OCI-LY1 (cell line): ENCODE data around the gene HDAC9.

ENCODE experiments used
- H2AFZ ChIP-seq: fragments of 200-600 bp; sonication (generic), shearing (Covaris generic); 2 replicates; pipeline ENCODE4 v1.6.0; 2014; ENCODE audit warnings: antibody characterized with exemption, mild to moderate bottlenecking, low read length
- H3F3A ChIP-seq: fragments of 200-600 bp; sonication (generic), shearing (Covaris generic); 2 replicates; pipeline ENCODE4 v1.6.0; 2014; ENCODE audit warnings: mild to moderate bottlenecking, antibody characterized with exemption, low read length, moderate library complexity; ENCODE audit not compliant: insufficient read depth
- H3K27ac ChIP-seq: fragments of 200-600 bp; sonication (generic); 2 replicates; pipeline ENCODE4 v1.5.1; 2014; ENCODE audit warnings: low read length, mixed run types, mild to moderate bottlenecking, low read depth; ENCODE audit not compliant: poor library complexity, severe bottlenecking
- H3K27me3 ChIP-seq: fragments of 200-600 bp; sonication (generic); 2 replicates; pipeline ENCODE4 v1.6.0; 2014; ENCODE audit warnings: antibody characterized with exemption, mild to moderate bottlenecking, low read length, moderate library complexity; ENCODE audit not compliant: insufficient read depth
- H3K36me3 ChIP-seq: fragments of 200-600 bp; sonication (generic); 2 replicates; pipeline ENCODE4 v1.6.1; 2014; ENCODE audit warnings: mild to moderate bottlenecking, antibody characterized with exemption, low read length, moderate library complexity, mixed read lengths; ENCODE audit not compliant: insufficient read depth
- H3K4me1 ChIP-seq: fragments of 200-600 bp; sonication (generic); 2 replicates; pipeline ENCODE4 v1.5.1; 2014; ENCODE audit warnings: mild to moderate bottlenecking, low read length, moderate library complexity; ENCODE audit not compliant: insufficient read depth, severe bottlenecking
- H3K4me2 ChIP-seq: fragments of 200-600 bp; sonication (generic), shearing (Covaris generic); 2 replicates; pipeline ENCODE4 v1.6.1; 2014; ENCODE audit warnings: low read length
- H3K4me3 ChIP-seq: fragments of 200-600 bp; sonication (generic); 2 replicates; pipeline ENCODE4 v1.5.1; 2014; ENCODE audit warnings: low read length, low read depth, mild to moderate bottlenecking, mixed read lengths; ENCODE audit not compliant: poor library complexity, severe bottlenecking
- H3K79me2 ChIP-seq: fragments of 200-600 bp; shearing (Covaris generic); 2 replicates; pipeline ENCODE4 v1.6.1; 2016; ENCODE audit warnings: mixed run types, low read length, mixed read lengths; ENCODE audit not compliant: insufficient read depth
- H3K9ac ChIP-seq: fragments of 200-600 bp; sonication (generic), shearing (Covaris generic); 2 replicates; pipeline ENCODE4 v1.6.1; 2014; ENCODE audit warnings: mild to moderate bottlenecking, low read length, mixed read lengths
- H3K9me2 ChIP-seq: fragments of 200-600 bp; sonication (generic), shearing (Covaris generic); 2 replicates; pipeline ENCODE4 v1.6.1; 2014; ENCODE audit warnings: low read depth, mild to moderate bottlenecking, low read length, mixed read lengths
- H3K9me3 ChIP-seq: fragments of 200-600 bp; shearing (Covaris generic); 2 replicates; pipeline ENCODE4 v1.6.1; 2014; ENCODE audit warnings: low read length, mixed read lengths
- H4K20me1 ChIP-seq: fragments of 200-600 bp; sonication (generic), shearing (Covaris generic); 2 replicates; pipeline ENCODE4 v1.6.0; 2016; ENCODE audit warnings: mild to moderate bottlenecking, low read length; ENCODE audit not compliant: insufficient read depth
- CTCF ChIP-seq: fragments of 200-600 bp; sonication (generic), shearing (Covaris generic); IDR thresholded peaks from 2 replicates; pipeline ENCODE4 v1.5.1; 2017; ENCODE audit warnings: mild to moderate bottlenecking, antibody characterized with exemption, low read length, moderate library complexity, mixed read lengths
- EZH2 ChIP-seq: fragments of 200-600 bp; sonication (generic), shearing (Covaris generic); IDR thresholded peaks from 2 replicates; pipeline ENCODE4 v1.8.0; 2017; ENCODE audit warnings: borderline replicate concordance, mixed run types, mild to moderate bottlenecking, antibody characterized with exemption, low read length, moderate library complexity, mixed read lengths

Gene HDAC9

GRCh38 chr7:18844735-18845134 is 349.2 kb downstream of the HDAC9 start:
- Histone ChIP-seq H3K27ac (no peak overlapping the region), H2AFZ (no peak overlapping the region), H3F3A (no peaks in the 10 kb centered on the region), H4K20me1 (no peaks in the 10 kb centered on the region), H3K79me2 (no peaks in the 10 kb centered on the region), H3K36me3 (no peaks in the 10 kb centered on the region), H3K4me1 (no peaks in the 10 kb centered on the region), H3K9me3 (no peaks in the 10 kb centered on the region), H3K4me3 (no peak overlapping the region), H3K9me2 (no peaks in the 10 kb centered on the region), H3K27me3 (no peaks in the 10 kb centered on the region), H3K9ac (no peak overlapping the region), H3K4me2 (no peak overlapping the region)
- TF ChIP-seq EZH2 (no peak), CTCF (no peak)

- H3K27me3 ChIP-seq: no peaks in the 10 kb centered on the region
- TF ChIP-seq CTCF: no peak
- TF ChIP-seq EZH2: no peak
These were observed 350.2 kb downstream of the HDAC9 start for GRCh38 chr7:18845700-18846099.

DNA sequence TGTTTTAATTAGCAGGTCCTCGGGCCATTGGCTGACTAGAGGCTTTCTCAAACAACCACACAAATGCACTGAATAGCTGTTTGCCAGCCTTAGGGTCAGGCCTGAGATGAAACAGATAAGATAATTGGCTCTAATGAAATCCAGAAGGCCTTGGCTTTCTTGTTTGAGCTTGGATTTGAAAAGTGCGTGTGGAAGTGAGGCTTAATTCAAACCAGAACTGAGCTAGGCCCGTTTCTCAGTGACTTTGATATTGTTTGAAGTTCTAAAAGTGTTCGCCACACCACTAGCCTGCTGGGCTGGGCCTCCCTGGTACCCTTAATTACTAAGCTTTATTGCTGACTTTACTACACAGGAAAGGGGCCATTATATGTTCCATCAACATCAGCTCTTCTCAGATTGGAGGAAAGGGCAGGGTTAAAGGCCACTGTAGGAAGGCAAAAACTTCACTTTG is 351.2 kb downstream of the HDAC9 start:
- H3K36me3 ChIP-seq: no peaks in the 10 kb centered on the region
- H2AFZ ChIP-seq: no peak overlapping the region
- no peak overlapping the region for H3K4me3 ChIP-seq
- H4K20me1 ChIP-seq: no peaks in the 10 kb centered on the region
- no peaks in the 10 kb centered on the region for H3K79me2 ChIP-seq
- H3K9me3 ChIP-seq: no peaks in the 10 kb centered on the region
- no peaks in the 10 kb centered on the region for H3F3A ChIP-seq
- H3K9ac ChIP-seq: no peak overlapping the region
- TF ChIP-seq CTCF (no peak), EZH2 (no peak)
- no peak overlapping the region for H3K27ac ChIP-seq
- H3K9me2 ChIP-seq: no peaks in the 10 kb centered on the region
- no peaks in the 10 kb centered on the region for H3K4me1 ChIP-seq
- H3K27me3 ChIP-seq: no peaks in the 10 kb centered on the region; the same call in 1 of the 2 replicates
- no peak overlapping the region for H3K4me2 ChIP-seq

More at GRCh38 chr7:18845700-18846099, 350.2 kb downstream of the HDAC9 start:
- H3K36me3 ChIP-seq: no peaks in the 10 kb centered on the region
- no peaks in the 10 kb centered on the region for H3F3A ChIP-seq
- H3K9me2 ChIP-seq: no peaks in the 10 kb centered on the region
- no peak overlapping the region for H3K27ac ChIP-seq
- no peak overlapping the region for H3K4me2 ChIP-seq
- no peaks in the 10 kb centered on the region for H3K9me3 ChIP-seq
- H4K20me1 ChIP-seq: no peaks in the 10 kb centered on the region
- no peak overlapping the region for H2AFZ ChIP-seq
- H3K9ac ChIP-seq: no peak overlapping the region
- no peak overlapping the region for H3K4me3 ChIP-seq
- H3K4me1 ChIP-seq: no peaks in the 10 kb centered on the region
- no peaks in the 10 kb centered on the region for H3K79me2 ChIP-seq
